ENCODE data around the gene CCDC88C. TPM values are rescaled to one million over a fixed set of nuclear protein-coding genes. Genes with fewer than 3 reads are reported as not detected.

Gene CCDC88C
- total RNA-seq, 4 donors from 2014 or later = 3.2 to 32.7 (median 11.0) TPM

- Histone ChIP-seq H3K4me1 (no peaks in the 10 kb centered on the region), H3K27me3 (no peaks in the 10 kb centered on the region), H3K4me3 (no peak overlapping the region), H3K36me3 (no peaks in the 10 kb centered on the region), H3K9me3 (no peaks in the 10 kb centered on the region), H3K27ac (no peak overlapping the region)
- TF ChIP-seq POLR2A (IDR thresholded peaks at IDR 0.05) (no peak), CTCF (IDR thresholded peaks at IDR 0.05) (no peak)
- no peak for DNase-seq
- intact Hi-C loops (cut with DNase I; ENCODE audit: low total_unique reads) = no loop called here
Measured at GRCh38 chr14:91339076-91339475, 78.5 kb downstream of the CCDC88C start.

GRCh38 chr14:91338379-91338778 is 79.2 kb downstream of the CCDC88C start:
- no peaks in the 10 kb centered on the region for H3K36me3 ChIP-seq
- no peaks in the 10 kb centered on the region for H3K9me3 ChIP-seq
- no peak for DNase-seq
- H3K27me3 ChIP-seq = no peaks in the 10 kb centered on the region
- H3K4me3 ChIP-seq = no peak overlapping the region
- H3K4me1 ChIP-seq = no peaks in the 10 kb centered on the region
- no peak overlapping the region for H3K27ac ChIP-seq
- no peak for TF ChIP-seq CTCF (IDR thresholded peaks at IDR 0.05)
- TF ChIP-seq POLR2A (IDR thresholded peaks at IDR 0.05) = no peak
- intact Hi-C loops (cut with DNase I; ENCODE audit: low total_unique reads) = no loop called here

GRCh38 chr14:91337699-91338335 is 79.8 kb downstream of the CCDC88C start:
- no peaks in the 10 kb centered on the region for H3K4me1 ChIP-seq
- no peaks in the 10 kb centered on the region for H3K36me3 ChIP-seq
- TF ChIP-seq POLR2A (IDR thresholded peaks at IDR 0.05) (no peak), CTCF (IDR thresholded peaks at IDR 0.05) (no peak)
- no peaks in the 10 kb centered on the region for H3K9me3 ChIP-seq
- H3K27ac ChIP-seq = no peak overlapping the region
- no peak overlapping the region for H3K4me3 ChIP-seq
- H3K27me3 ChIP-seq = no peaks in the 10 kb centered on the region
- DNase-seq = no peak
- intact Hi-C loops (cut with DNase I; ENCODE audit: low total_unique reads) = no loop called here

- TF ChIP-seq POLR2A (IDR thresholded peaks at IDR 0.05) = no peak
- TF ChIP-seq CTCF (IDR thresholded peaks at IDR 0.05) = no peak
- H3K4me3 ChIP-seq = no peak overlapping the region
- no peak for DNase-seq
- H3K9me3 ChIP-seq = no peaks in the 10 kb centered on the region
- H3K27ac ChIP-seq = no peak overlapping the region
- H3K36me3 ChIP-seq = no peaks in the 10 kb centered on the region
- H3K4me1 ChIP-seq = no peaks in the 10 kb centered on the region
- H3K27me3 ChIP-seq = no peaks in the 10 kb centered on the region
- intact Hi-C loops (cut with DNase I; ENCODE audit: low total_unique reads) = no loop called here
Measured at GRCh38 chr14:91336093-91336450, 81.5 kb downstream of the CCDC88C start.

GRCh38 chr14:91335191-91336092 is 82.2 kb downstream of the CCDC88C start:
- Histone ChIP-seq H3K4me3 (no peak overlapping the region), H3K27ac (no peak overlapping the region), H3K4me1 (no peaks in the 10 kb centered on the region), H3K36me3 (no peaks in the 10 kb centered on the region), H3K9me3 (no peaks in the 10 kb centered on the region), H3K27me3 (no peaks in the 10 kb centered on the region)
- no peak for TF ChIP-seq CTCF (IDR thresholded peaks at IDR 0.05)
- TF ChIP-seq POLR2A (IDR thresholded peaks at IDR 0.05) = no peak
- intact Hi-C loops (cut with DNase I; ENCODE audit: low total_unique reads) = no loop called here
- no peak for DNase-seq
